Activated naive CD4-positive, alpha-beta T cell treated with anti-CD3 and anti-CD28 coated beads, Interleukin-2, amount 10 ng/mL, durations not matched to agents 7 days and 5 days (primary cell): ENCODE measurements around the gene LRRC8C.

ENCODE experiments used
- CTCF ChIA-PET: fragments of 350-600 bp; sonication (Branson Sonifier 250); formaldehyde crosslinking; loops from one replicate; lab custom pipeline; 2021; ENCODE audit warnings: antibody characterized with exemption; lab: Charles Lee
- DNase-seq: peaks from one replicate; pipeline ENCODE4 v3.0.0-alpha.2; 2020
- H3K27ac Mint-ChIP-seq: one replicate; pipeline ENCODE4 v1.8.0; 2021; ENCODE audit warnings: mild to moderate bottlenecking, moderate library complexity, mixed read lengths
- H3K27me3 Mint-ChIP-seq: one replicate; pipeline ENCODE4 v1.8.0; 2021; ENCODE audit warnings: mild to moderate bottlenecking, mixed read lengths
- H3K36me3 Mint-ChIP-seq: one replicate; pipeline ENCODE4 v1.8.0; 2021; ENCODE audit warnings: mixed read lengths
- H3K4me1 Mint-ChIP-seq: one replicate; pipeline ENCODE4 v1.8.0; 2021; ENCODE audit warnings: mixed read lengths
- H3K4me3 Mint-ChIP-seq: one replicate; pipeline ENCODE4 v1.8.0; 2021; ENCODE audit warnings: mild to moderate bottlenecking, moderate library complexity, mixed read lengths
- H3K9me3 Mint-ChIP-seq: one replicate; pipeline ENCODE4 v1.8.0; 2021; ENCODE audit warnings: mixed read lengths

LRRC8C gene

DNA sequence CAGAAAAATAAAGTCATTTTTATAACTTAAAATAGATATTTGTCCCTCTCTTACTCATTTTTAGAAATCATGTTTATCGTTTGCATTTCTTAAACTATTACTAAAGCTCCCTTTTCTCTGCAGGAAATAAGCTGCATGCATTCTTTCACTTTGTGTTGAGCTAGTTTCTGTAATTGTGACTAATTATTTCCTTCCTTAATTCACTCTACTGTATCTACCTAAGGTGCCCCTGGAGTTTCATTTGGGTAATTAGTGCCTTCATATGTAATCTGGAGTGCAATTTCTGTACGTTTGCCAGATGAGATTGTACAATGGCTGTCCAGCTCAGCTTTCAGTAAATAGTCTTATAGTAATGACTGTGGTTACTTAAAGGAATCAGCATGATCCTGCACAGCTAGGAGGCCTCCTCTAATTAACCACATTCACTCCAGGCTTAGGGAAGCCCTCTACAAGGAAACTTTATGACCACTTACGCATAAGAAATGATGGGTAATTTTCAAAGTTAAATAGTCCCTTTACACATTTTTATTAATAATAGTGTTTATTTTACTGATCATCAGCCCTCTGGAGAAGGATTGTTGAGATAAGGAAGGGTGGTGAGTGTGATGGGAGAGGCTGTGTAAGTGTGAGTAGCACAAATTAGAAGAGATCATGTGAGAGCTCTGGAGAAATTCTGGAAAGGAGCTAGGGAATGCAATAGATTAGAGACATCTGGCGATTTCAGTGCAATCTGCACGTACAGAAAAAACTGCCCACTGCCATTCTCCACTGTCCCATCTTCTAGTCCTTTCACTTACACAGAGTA lies 86.8 kb downstream of the LRRC8C start:
- H3K4me1 Mint-ChIP-seq: peaks cover 75% of the 10 kb centered on the region
- H3K27ac Mint-ChIP-seq: peak overlapping the region; percentile 91
- CTCF ChIA-PET: interaction anchor here (0.7 to 5.2 kb wide), 9 partner anchors 11 to 92 kb away, joined by 3 to 42 read pairs (median 6); partner anchors contain the start of gene LRRC8C
- peak overlapping the region; percentile 32 for H3K4me3 Mint-ChIP-seq
- no peaks in the 10 kb centered on the region for H3K27me3 Mint-ChIP-seq
- peaks cover 61% of the 10 kb centered on the region for H3K36me3 Mint-ChIP-seq
- no peak for DNase-seq
- H3K9me3 Mint-ChIP-seq: peaks cover 3% of the 10 kb centered on the region

DNA sequence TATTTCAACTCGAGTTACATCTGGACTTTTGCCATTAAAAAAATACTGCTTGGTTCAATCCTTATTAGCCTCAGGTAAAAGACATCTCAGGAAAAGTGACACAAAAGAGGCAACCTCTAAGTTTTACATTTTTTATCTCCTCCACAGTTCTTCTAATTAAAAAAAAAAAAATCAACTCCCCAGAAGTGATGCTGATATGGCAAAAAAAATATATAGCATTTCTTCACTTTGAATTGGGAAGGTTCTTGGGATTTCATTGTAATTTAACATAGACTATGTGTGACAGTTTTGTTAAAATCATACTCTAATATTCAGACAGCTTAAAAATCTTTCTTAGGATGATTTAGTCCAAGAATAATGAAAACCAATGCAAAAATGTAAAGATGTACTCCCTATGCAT lies 87.9 kb downstream of the LRRC8C start:
- Mint-ChIP-seq H3K36me3 (peaks cover 57% of the 10 kb centered on the region), H3K27me3 (no peaks in the 10 kb centered on the region), H3K4me3 (no peak overlapping the region), H3K4me1 (peaks cover 87% of the 10 kb centered on the region), H3K27ac (peak overlapping the region; percentile 88), H3K9me3 (peaks cover 3% of the 10 kb centered on the region)
- DNase-seq: no peak
- CTCF ChIA-PET: interaction anchor here (0.6 to 5.2 kb wide), 5 partner anchors 25 to 48 kb away, joined by 3 to 42 read pairs (median 4); no protein-coding TSS in a partner anchor

DNA sequence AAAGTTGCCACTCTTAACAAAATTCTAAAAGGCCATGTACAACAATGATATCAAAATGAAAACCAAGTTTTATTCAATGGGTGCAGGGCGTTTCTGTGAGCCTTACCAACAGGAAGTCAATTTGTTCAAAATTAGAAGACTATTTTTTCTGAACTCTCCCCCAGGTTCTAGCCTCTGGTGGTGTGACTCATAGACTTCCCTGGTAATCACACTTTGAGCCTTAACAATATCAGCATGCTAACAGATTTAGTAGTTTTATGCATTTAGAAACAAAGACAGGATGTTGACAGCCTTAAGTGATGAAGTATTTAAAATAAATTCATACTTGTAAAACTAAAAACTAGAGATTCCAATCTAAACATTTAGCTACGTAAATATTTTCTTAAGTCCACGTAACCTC lies 88.4 kb downstream of the LRRC8C start:
- Mint-ChIP-seq H3K27me3 (no peaks in the 10 kb centered on the region), H3K4me3 (no peak overlapping the region), H3K36me3 (peaks cover 60% of the 10 kb centered on the region), H3K4me1 (peaks cover 92% of the 10 kb centered on the region), H3K9me3 (peaks cover 3% of the 10 kb centered on the region), H3K27ac (peak overlapping the region; percentile 88)
- CTCF ChIA-PET: interaction anchor here (0.6 to 5.2 kb wide), 5 partner anchors 10 to 49 kb away, joined by 3 to 42 read pairs (median 4); no protein-coding TSS in a partner anchor
- peak; percentile 29 for DNase-seq

DNA sequence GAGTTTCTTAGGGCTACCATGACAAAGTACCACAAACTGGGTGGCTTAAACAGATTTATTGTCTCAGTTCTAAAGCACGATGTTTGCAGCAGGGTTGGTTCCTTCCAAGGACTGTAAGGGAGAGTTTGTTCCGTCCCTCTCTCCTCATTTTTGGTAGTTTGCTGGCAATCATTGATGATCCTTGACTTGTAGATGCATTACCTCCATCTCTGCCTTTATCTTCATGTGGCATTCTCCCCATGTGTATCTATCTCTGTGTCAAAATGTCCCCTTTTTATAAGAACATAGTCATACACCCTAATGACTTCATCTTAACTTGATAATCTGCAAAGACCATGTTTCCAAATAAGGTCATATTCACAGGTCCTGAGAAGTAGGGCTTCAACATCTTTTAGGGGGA lies 90.2 kb downstream of the LRRC8C start:
- no peak overlapping the region for H3K27ac Mint-ChIP-seq
- peaks cover 6% of the 10 kb centered on the region for H3K9me3 Mint-ChIP-seq
- DNase-seq: no peak
- H3K4me3 Mint-ChIP-seq: no peak overlapping the region
- H3K27me3 Mint-ChIP-seq: no peaks in the 10 kb centered on the region
- CTCF ChIA-PET: no interaction called here
- peaks cover 94% of the 10 kb centered on the region for H3K4me1 Mint-ChIP-seq
- peaks cover 55% of the 10 kb centered on the region for H3K36me3 Mint-ChIP-seq

DNA sequence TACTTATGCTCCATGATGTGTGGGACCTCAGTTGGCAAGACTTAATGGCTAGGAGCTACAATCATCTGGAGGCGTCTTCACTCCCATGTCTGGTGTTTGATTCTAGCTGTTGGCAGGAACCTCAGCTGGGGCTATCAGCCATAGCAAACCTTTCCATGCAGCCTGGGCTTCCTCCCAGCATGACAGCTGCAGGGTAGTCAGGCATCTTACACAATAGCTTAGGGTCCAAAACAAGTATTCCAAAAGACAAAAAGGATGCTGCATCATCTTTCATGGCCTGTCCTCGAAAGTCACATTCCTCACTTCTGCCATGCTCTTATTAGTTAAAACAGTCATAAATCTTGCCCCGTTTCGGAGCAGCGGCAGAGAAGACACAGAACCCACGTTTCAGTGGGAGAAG lies 90.9 kb downstream of the LRRC8C start:
- H3K4me3 Mint-ChIP-seq: no peak overlapping the region
- peaks cover 59% of the 10 kb centered on the region for H3K36me3 Mint-ChIP-seq
- DNase-seq: no peak
- peaks cover 8% of the 10 kb centered on the region for H3K9me3 Mint-ChIP-seq
- H3K4me1 Mint-ChIP-seq: peaks cover 96% of the 10 kb centered on the region
- H3K27me3 Mint-ChIP-seq: no peaks in the 10 kb centered on the region
- H3K27ac Mint-ChIP-seq: peak overlapping the region; percentile 67
- CTCF ChIA-PET: interaction anchor here (0.9 to 4.4 kb wide), 2 partner anchors 35 to 39 kb away, joined by 4 to 16 read pairs; no protein-coding TSS in a partner anchor

DNA sequence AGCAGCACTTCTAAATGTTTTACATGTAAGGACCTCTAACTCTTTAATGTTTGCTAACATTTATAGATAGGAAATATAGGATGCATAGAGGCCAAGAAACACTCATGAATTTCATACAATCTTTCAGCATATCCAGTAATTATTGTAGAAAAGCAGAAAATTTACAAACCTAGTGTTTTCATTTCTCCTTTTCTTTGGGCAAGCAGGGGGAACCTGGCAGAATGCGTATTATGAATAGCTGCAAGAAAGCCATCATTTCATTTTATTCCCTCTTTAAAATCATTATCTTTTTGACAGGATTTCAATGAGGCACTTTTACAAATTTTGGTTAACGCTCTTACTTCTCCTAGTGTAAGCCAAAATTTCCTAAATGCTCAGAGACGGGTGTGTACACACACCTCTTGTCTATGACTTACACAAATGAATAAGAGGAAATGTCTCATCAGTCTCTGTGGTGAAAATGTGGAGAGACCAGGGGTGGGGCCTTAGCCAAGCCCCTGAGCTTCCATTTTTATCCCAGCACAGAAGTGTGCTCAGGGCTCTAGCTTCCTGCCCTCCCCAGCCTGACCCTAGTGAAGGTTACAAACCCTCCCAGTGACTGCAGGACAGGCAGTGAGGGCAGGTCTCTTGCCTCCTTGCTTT lies 91.6 kb downstream of the LRRC8C start:
- DNase-seq: peak; percentile 59
- Mint-ChIP-seq H3K36me3 (peaks cover 60% of the 10 kb centered on the region), H3K4me1 (peaks cover 94% of the 10 kb centered on the region), H3K4me3 (no peak overlapping the region), H3K27me3 (no peaks in the 10 kb centered on the region), H3K9me3 (peaks cover 10% of the 10 kb centered on the region), H3K27ac (peak overlapping the region; percentile 67)
- CTCF ChIA-PET: interaction anchor here (0.7 to 4.4 kb wide), 4 partner anchors 32 to 39 kb away, joined by 3 to 16 read pairs (median 4); no protein-coding TSS in a partner anchor

DNA sequence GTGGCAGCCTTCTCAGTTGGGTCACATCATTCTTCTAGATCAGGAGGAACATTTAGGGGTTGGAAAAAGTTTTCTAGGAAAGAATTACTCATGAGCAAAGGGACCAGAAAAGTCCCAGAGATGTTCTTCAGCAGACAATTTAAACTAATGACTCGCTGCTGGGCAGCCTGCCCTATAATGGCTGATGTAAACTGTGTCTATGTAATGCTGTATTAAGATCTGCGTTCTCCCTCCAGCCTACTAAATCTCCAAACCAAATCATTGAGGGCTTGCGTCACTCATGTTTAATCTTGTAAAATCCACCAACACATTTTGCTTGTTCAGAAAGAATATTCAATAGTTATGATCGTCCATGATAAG lies 92.1 kb downstream of the LRRC8C start:
- Mint-ChIP-seq H3K27me3 (no peaks in the 10 kb centered on the region), H3K9me3 (peaks cover 10% of the 10 kb centered on the region), H3K4me3 (no peak overlapping the region), H3K36me3 (peaks cover 56% of the 10 kb centered on the region), H3K27ac (peak overlapping the region; percentile 67), H3K4me1 (peaks cover 89% of the 10 kb centered on the region)
- no peak for DNase-seq
- CTCF ChIA-PET: interaction anchor here (0.7 to 4.4 kb wide), 3 partner anchors 31 to 38 kb away, joined by 3 to 16 read pairs (median 3); no protein-coding TSS in a partner anchor

DNA sequence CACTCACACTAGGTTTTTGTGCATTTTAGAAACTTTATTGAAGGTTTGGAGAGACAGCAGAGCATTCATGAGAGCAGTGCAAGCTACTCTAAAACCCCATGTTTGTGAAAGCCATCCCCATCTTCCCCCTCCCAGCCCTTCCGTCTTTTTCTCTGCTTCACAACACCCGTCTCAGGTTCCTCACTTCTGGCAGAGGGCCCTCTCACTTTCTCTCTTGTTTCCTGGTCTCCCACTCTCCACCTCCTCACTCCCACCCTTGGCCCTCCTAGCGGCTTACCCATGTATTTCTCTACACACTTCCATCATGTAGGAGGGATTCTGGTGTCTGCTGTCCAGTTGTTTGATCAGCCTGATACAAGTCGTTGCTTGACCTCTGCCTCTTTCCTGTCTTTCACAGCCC lies 92.7 kb downstream of the LRRC8C start:
- Mint-ChIP-seq H3K27ac (peak overlapping the region; percentile 67), H3K4me3 (no peak overlapping the region), H3K4me1 (peaks cover 83% of the 10 kb centered on the region), H3K9me3 (peaks cover 10% of the 10 kb centered on the region), H3K27me3 (no peaks in the 10 kb centered on the region), H3K36me3 (peaks cover 51% of the 10 kb centered on the region)
- CTCF ChIA-PET: interaction anchor here (4.4 kb wide), 1 partner anchor 37 kb away, joined by 16 read pairs; no protein-coding TSS in a partner anchor
- DNase-seq: no peak

DNA sequence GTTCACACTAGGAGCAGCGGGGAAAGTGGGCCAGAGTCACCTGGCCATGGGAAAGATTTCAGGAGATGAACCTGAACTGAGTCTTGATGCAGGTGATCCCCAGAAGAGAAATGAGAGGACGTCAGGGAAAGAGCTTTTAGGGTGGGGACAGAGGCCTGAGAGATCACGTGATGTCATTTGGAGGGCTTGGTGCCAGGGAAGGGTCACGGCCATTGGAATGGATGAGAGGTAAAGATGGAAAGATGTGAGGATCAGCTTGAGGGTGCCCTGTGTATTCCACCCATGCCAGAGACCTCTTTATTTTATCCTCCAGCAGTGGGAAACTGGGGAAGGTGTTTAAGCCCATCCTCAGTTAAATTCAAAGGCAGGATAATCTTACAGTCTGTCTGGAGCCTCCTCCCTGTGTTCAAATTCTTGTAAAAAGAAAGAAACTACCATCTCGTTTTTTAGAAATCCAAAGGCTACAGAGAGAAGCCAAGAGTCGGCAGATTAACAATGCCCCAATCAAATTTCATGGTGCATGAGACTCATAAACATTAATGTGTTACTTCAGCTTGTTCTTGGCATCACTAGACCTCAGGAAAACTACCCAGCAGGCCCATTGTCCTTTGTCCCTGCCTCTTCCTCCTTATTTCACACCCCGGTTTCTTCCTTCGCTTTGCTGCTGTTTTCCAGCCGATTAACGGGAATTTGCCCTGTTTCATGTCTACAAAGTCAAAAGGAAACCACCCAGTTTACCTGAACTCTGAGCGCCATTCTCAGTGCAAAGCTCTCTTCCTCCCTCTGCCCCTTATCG lies 94.8 kb downstream of the LRRC8C start:
- Mint-ChIP-seq H3K27ac (peak overlapping the region; percentile 47), H3K36me3 (peaks cover 47% of the 10 kb centered on the region), H3K4me3 (no peak overlapping the region), H3K27me3 (no peaks in the 10 kb centered on the region), H3K9me3 (peaks cover 10% of the 10 kb centered on the region), H3K4me1 (peaks cover 80% of the 10 kb centered on the region)
- no peak for DNase-seq
- CTCF ChIA-PET: interaction anchor here (1.7 to 4.4 kb wide), 2 partner anchors 31 to 35 kb away, joined by 6 to 16 read pairs; no protein-coding TSS in a partner anchor

DNA sequence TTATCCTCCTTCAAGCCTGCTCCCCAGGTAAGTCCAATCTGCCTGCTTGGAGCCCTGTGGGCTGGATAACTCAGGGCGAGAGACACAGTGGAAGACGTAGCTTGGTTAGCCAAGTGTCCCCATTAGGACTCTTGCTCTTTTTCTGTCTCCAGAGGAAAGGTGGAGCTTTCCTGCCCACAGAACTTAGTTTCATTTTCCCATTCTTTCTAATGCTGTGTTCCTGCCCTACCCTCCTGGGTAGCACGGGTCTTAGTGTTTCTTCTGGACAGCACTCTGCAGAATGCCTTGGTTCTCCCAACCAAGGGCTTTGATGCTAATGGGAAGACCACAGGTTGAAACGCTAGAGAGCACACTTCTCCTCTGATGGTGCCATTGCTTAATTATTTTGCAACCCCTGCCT lies 95.5 kb downstream of the LRRC8C start:
- Mint-ChIP-seq H3K4me1 (peaks cover 78% of the 10 kb centered on the region), H3K36me3 (peaks cover 49% of the 10 kb centered on the region), H3K9me3 (peaks cover 8% of the 10 kb centered on the region), H3K27me3 (no peaks in the 10 kb centered on the region), H3K27ac (no peak overlapping the region), H3K4me3 (no peak overlapping the region)
- CTCF ChIA-PET: no interaction called here
- no peak for DNase-seq

DNA sequence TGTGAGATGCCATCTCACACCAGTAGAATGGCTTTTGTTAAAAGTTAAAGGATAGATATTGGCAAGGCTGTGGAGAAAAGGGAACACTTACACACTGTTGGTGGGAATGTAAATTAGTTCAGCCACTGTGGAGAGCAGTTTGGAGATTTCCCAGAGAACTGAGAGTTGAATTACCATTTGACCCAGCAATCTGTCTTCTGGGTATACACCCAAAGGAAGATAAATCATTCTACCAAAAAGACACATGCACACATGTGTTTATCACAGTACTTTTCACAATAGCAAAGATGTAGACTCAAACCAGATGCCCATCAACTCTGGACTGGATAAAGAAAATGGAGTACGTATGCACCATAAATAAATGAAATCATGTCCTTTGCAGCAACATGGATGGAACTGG lies 99.3 kb downstream of the LRRC8C start:
- Mint-ChIP-seq H3K27me3 (no peaks in the 10 kb centered on the region), H3K4me3 (no peak overlapping the region), H3K27ac (no peak overlapping the region), H3K36me3 (peaks cover 27% of the 10 kb centered on the region), H3K9me3 (peaks cover 7% of the 10 kb centered on the region), H3K4me1 (peaks cover 41% of the 10 kb centered on the region)
- CTCF ChIA-PET: no interaction called here
- no peak for DNase-seq

DNA sequence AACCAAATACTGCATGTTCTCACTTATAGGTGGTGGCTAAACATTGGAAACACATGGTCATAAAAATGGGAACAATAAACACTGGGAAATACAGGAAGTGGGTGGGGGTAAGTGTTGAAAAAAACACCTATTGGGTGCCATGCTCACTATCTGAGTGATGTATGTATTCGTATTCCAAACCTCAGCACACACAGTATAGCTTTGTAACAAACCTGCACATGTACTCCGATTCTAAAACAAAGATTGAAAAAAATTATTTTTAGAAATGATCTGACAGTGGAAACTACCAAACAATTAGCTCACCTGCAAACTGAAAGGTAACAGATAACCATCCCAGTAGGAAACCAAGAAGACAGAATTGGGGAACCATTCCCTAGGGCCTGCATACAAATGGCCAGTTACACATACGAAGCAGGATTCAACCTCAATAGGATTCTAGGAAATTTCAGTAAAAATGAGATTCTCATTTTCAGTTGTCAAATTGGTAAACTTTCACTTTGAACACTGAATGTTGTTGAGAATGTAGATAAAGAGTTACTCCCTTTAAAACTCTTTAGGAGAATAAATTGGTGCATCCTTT lies 99.8 kb downstream of the LRRC8C start:
- no peak for DNase-seq
- Mint-ChIP-seq H3K27ac (no peak overlapping the region), H3K36me3 (peaks cover 24% of the 10 kb centered on the region), H3K4me1 (peaks cover 35% of the 10 kb centered on the region), H3K9me3 (peaks cover 4% of the 10 kb centered on the region), H3K4me3 (no peak overlapping the region), H3K27me3 (no peaks in the 10 kb centered on the region)
- CTCF ChIA-PET: no interaction called here

DNA sequence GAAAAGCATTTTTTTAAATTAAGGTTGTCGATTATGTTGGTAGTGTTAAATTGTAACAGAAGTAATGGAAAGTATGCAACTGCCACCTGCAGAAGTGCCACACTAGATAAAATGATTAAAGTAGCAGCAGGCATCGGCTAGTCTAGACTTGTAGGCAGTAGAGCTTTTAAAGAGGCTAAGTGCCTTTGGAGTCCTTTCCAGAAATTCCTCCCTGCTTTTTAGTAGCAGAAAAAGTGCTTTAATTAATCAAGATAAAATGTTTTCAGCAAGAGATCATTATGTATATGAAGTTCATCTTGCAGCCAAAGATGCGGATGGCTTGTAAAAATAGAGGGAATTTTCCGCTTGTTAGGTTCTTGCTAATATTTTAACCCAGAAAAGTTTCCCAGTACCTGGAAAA lies 100.8 kb downstream of the LRRC8C start:
- H3K4me3 Mint-ChIP-seq: no peak overlapping the region
- no peaks in the 10 kb centered on the region for H3K27me3 Mint-ChIP-seq
- peaks cover 17% of the 10 kb centered on the region for H3K36me3 Mint-ChIP-seq
- H3K4me1 Mint-ChIP-seq: peaks cover 25% of the 10 kb centered on the region
- no peak for DNase-seq
- H3K9me3 Mint-ChIP-seq: peaks cover 2% of the 10 kb centered on the region
- H3K27ac Mint-ChIP-seq: no peak overlapping the region
- CTCF ChIA-PET: no interaction called here
